WTC11 (cell line): Measurements from ENCODE around the gene AKAP6. TPM values are rescaled to one million over a fixed set of nuclear protein-coding genes. Genes with fewer than 3 reads are reported as not detected.

Experiments used
- ATAC-seq: fragments of 200-7000 bp; cut with Tn5 transposase; 2 replicates; pipeline ENCODE4 v1.10.0; 2021; ENCODE audit warnings: mild to moderate bottlenecking, moderate library complexity
- CTCF ChIA-PET: fragments of 300-600 bp; sonication (Branson Sonifier 250); formaldehyde crosslinking; loops from one replicate; lab custom pipeline; 2021; ENCODE audit warnings: antibody characterized with exemption; lab: Charles Lee
- POLR2A ChIA-PET: fragments of 350-600 bp; sonication (Branson Sonifier 250); formaldehyde crosslinking; loops from one replicate; lab custom pipeline; 2021; ENCODE audit warnings: antibody characterized with exemption; lab: Charles Lee
- DNase-seq: peaks from one replicate; pipeline ENCODE4 v3.0.0; 2021; ENCODE audit warnings: low spot score
- H3K27ac Mint-ChIP-seq: 2 replicates; pipeline ENCODE4 v1.8.0; 2021; ENCODE audit warnings: mixed read lengths
- H3K27me3 Mint-ChIP-seq: 2 replicates; pipeline ENCODE4 v1.8.0; 2021; ENCODE audit warnings: low read depth, mild to moderate bottlenecking, moderate library complexity, mixed read lengths
- H3K36me3 Mint-ChIP-seq: 2 replicates; pipeline ENCODE4 v1.8.0; 2021; ENCODE audit warnings: mixed read lengths
- H3K4me1 Mint-ChIP-seq: 2 replicates; pipeline ENCODE4 v1.8.0; 2022; ENCODE audit warnings: mixed read lengths
- H3K4me3 Mint-ChIP-seq: 2 replicates; pipeline ENCODE4 v1.8.0; 2021; ENCODE audit warnings: mild to moderate bottlenecking, moderate library complexity, mixed read lengths
- H3K9me3 Mint-ChIP-seq: 2 replicates; pipeline ENCODE4 v1.8.0; 2021; ENCODE audit warnings: mixed read lengths
- CDX4 ChIP-seq: fragments of 250-450 bp; sonication (Bioruptor Pico); IDR thresholded peaks from 2 replicates; pipeline ENCODE4 v1.9.0; 2021; ENCODE audit warnings: moderate library complexity, mild to moderate bottlenecking, inconsistent platforms, borderline replicate concordance
- E2F5 ChIP-seq: sonication (generic); formaldehyde crosslinking; IDR thresholded peaks from 2 replicates; pipeline ENCODE4 v1.8.1; 2022; ENCODE audit warnings: mild to moderate bottlenecking, moderate library complexity, missing genetic modification reagents
- ELF4 ChIP-seq: sonication (generic); formaldehyde crosslinking; IDR thresholded peaks from 2 replicates; pipeline ENCODE4 v1.8.1; 2022; ENCODE audit warnings: low read depth, mild to moderate bottlenecking, moderate library complexity, missing genetic modification reagents
- ETV6 ChIP-seq: sonication (generic); formaldehyde crosslinking; IDR thresholded peaks from 2 replicates; pipeline ENCODE4 v1.8.1; 2022; ENCODE audit warnings: mild to moderate bottlenecking, missing genetic modification reagents
- FOXP1 ChIP-seq: sonication (generic); formaldehyde crosslinking; IDR thresholded peaks from 2 replicates; pipeline ENCODE4 v1.8.0; 2022; ENCODE audit warnings: missing genetic modification reagents, mild to moderate bottlenecking, moderate library complexity, borderline replicate concordance
- GABPB1 ChIP-seq: sonication (generic); formaldehyde crosslinking; IDR thresholded peaks from 2 replicates; pipeline ENCODE4 v1.8.1; 2023; ENCODE audit warnings: mild to moderate bottlenecking, missing genetic modification reagents
- GRHL2 ChIP-seq: fragments of 250-450 bp; sonication (Bioruptor Pico); IDR thresholded peaks from 2 replicates; pipeline ENCODE4 v1.8.0; 2022; ENCODE audit warnings: mild to moderate bottlenecking, moderate library complexity; ENCODE audit not compliant: insufficient replicate concordance, severe bottlenecking
- HMGA2 ChIP-seq: fragments of 250-450 bp; sonication (Bioruptor Pico); IDR thresholded peaks from 2 replicates; pipeline ENCODE4 v1.4.0; 2021; ENCODE audit warnings: mild to moderate bottlenecking, moderate library complexity
- IRF2 ChIP-seq: sonication (generic); formaldehyde crosslinking; IDR thresholded peaks from 2 replicates; pipeline ENCODE4 v1.8.0; 2022; ENCODE audit warnings: low read depth, missing genetic modification reagents, borderline replicate concordance
- NR1H2 ChIP-seq: sonication (generic); formaldehyde crosslinking; IDR thresholded peaks from 2 replicates; pipeline ENCODE4 v1.9.0; 2021; ENCODE audit warnings: mild to moderate bottlenecking, moderate library complexity, missing genetic modification reagents
- TEAD4 ChIP-seq: sonication (generic); formaldehyde crosslinking; IDR thresholded peaks from 2 replicates; pipeline ENCODE4 v1.8.0; 2022; ENCODE audit warnings: mild to moderate bottlenecking, missing genetic modification reagents
- ZBTB21 ChIP-seq: sonication (generic); formaldehyde crosslinking; IDR thresholded peaks from 2 replicates; pipeline ENCODE4 v1.8.1; 2023; ENCODE audit warnings: mild to moderate bottlenecking, missing genetic modification reagents, borderline replicate concordance
- ZNF121 ChIP-seq: sonication (generic); formaldehyde crosslinking; IDR thresholded peaks from 2 replicates; pipeline ENCODE4 v1.8.0; 2023; ENCODE audit warnings: missing genetic modification reagents
- ZNF138 ChIP-seq: sonication (generic); formaldehyde crosslinking; conservative IDR thresholded peaks from 2 replicates; pipeline ENCODE4 v1.8.1; 2022; ENCODE audit warnings: mild to moderate bottlenecking, moderate library complexity, missing genetic modification reagents
- ZNF396 ChIP-seq: fragments of 250-450 bp; sonication (Bioruptor Pico); IDR thresholded peaks from 2 replicates; pipeline ENCODE4 v1.8.0; 2021; ENCODE audit warnings: mild to moderate bottlenecking, moderate library complexity, borderline replicate concordance
- ZNF671 ChIP-seq: fragments of 250-450 bp; sonication (Bioruptor Pico); IDR thresholded peaks from 2 replicates; pipeline ENCODE4 v1.8.0; 2021; ENCODE audit warnings: mild to moderate bottlenecking
- total RNA-seq: library from RNA; stranded (reverse); gene quantifications from 3 replicates; pipeline ENCODE4 v1.2.3, GENCODE V29; 2021
- TF ChIP-seq, protein P1 (sequence below): fragments of 250-450 bp; sonication (Bioruptor Pico); IDR thresholded peaks from 2 replicates; pipeline ENCODE4 v1.9.0; 2021; ENCODE audit warnings: mild to moderate bottlenecking, borderline replicate concordance
- TF ChIP-seq, protein P2 (sequence below): fragments of 250-450 bp; sonication (Bioruptor Pico); IDR thresholded peaks from 2 replicates; pipeline ENCODE4 v1.9.0; 2021; ENCODE audit warnings: mild to moderate bottlenecking
- TF ChIP-seq, protein P3 (sequence below): sonication (generic); formaldehyde crosslinking; IDR thresholded peaks from 2 replicates; pipeline ENCODE4 v1.8.0; 2022; ENCODE audit warnings: mild to moderate bottlenecking, missing genetic modification reagents
- TF ChIP-seq, protein P4 (sequence below): sonication (generic); formaldehyde crosslinking; IDR thresholded peaks from 2 replicates; pipeline ENCODE4 v1.8.0; 2022; ENCODE audit warnings: missing genetic modification reagents
- TF ChIP-seq, protein P5 (sequence below): sonication (generic); formaldehyde crosslinking; IDR thresholded peaks from 2 replicates; pipeline ENCODE4 v1.8.1; 2023; ENCODE audit warnings: mild to moderate bottlenecking, missing genetic modification reagents, moderate library complexity

Gene AKAP6
- total RNA-seq, 1 experiment from 2014 or later, result 0.63 TPM

DNA sequence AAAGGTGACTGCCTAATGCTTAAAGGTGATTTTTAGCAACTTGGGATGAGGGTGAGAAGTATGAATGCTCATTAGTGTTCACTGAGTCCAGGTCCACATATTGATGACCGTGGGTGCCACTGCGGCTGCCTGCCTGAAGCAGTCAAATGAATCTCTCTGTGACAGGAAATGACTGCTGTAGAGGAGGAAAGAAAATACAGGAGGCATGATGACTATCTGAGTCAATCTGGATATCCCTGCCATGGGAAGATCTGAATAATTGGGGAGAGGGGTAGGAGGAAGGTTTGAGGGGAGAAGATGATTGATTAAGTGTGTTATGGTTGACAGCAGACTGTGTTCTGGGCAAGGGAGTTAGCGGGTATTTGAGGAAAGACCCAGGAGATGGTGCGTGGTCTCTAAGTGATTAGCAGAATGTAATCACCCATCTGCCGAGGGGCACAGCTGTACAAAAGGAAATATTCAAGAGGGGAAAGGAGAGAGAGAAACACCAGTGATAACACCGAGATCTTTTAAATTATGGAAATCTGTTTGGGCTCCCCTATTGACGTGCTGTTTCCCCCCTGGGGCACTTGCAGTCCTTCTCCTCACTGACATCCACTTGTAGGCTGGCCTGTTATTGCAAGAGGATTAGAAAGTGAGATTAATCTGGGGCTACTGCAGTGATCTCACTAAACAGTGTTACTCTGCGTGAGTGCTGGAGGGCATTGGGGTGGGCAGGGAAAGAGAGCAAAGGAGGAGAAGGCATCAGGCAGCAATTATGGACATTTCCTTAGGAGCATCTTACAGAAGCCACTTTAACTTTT, 97.7 kb downstream of the AKAP6 start (continued):
- no peak for TF ChIP-seq ETV6 (CRISPR knock-in tag)
- no peak for TF ChIP-seq HMGA2 (CRISPR knock-in tag)

DNA sequence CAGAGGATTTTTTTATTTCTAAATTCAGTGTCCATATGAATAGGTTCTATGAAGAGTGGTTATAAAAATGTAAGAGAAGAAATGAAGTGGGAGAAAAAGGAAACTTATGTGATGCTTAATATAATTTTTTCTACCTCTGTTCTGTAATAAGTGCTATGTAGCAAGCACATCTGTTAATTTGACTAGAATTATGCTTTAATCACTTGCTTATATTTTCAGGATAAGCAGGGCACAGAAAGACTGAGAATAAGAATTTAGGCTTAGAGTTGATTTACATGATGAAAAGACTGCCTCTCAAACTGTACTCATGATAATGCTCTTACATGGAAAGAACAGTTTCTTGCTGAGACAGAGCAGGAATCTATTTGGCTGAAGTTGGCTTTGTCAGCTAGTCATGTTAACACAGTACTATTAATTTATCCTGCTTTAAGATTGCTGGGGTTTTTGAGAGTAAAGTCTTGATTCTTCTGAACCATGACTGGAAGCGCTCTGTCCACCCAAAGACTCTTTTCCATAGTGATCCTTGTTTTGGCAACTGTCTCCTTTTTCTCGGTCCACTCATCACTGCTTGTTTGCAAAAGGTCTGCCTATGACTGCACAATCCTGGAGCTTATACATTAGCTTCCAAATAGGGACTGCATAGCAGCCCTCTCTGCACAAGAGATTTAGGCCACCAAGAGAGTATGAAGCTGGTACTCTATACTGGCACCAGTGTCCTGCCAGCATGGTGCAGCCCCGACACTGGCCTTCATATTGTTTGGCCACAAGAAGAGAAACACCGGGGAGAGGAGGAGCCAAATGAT, 98.8 kb downstream of the AKAP6 start:
- peaks cover 16% of the 10 kb centered on the region for H3K9me3 Mint-ChIP-seq
- H3K27me3 Mint-ChIP-seq, result no peaks in the 10 kb centered on the region
- CTCF ChIA-PET, result no interaction called here
- POLR2A ChIA-PET, result no interaction called here
- TF ChIP-seq GABPB1 (CRISPR knock-in tag) (no peak), ZNF396 (no peak), NR1H2 (CRISPR knock-in tag) (no peak), FOXP1 (no peak), ZNF138 (CRISPR knock-in tag) (no peak), GRHL2 (CRISPR knock-in tag) (no peak), ZNF121 (no peak), ZNF671 (CRISPR knock-in tag) (no peak), E2F5 (CRISPR knock-in tag) (no peak), TEAD4 (CRISPR knock-in tag) (no peak), ZBTB21 (CRISPR knock-in tag) (no peak), ELF4 (CRISPR knock-in tag) (no peak), CDX4 (CRISPR knock-in tag) (no peak), IRF2 (no peak)
- TF ChIP-seq, protein P1, sequence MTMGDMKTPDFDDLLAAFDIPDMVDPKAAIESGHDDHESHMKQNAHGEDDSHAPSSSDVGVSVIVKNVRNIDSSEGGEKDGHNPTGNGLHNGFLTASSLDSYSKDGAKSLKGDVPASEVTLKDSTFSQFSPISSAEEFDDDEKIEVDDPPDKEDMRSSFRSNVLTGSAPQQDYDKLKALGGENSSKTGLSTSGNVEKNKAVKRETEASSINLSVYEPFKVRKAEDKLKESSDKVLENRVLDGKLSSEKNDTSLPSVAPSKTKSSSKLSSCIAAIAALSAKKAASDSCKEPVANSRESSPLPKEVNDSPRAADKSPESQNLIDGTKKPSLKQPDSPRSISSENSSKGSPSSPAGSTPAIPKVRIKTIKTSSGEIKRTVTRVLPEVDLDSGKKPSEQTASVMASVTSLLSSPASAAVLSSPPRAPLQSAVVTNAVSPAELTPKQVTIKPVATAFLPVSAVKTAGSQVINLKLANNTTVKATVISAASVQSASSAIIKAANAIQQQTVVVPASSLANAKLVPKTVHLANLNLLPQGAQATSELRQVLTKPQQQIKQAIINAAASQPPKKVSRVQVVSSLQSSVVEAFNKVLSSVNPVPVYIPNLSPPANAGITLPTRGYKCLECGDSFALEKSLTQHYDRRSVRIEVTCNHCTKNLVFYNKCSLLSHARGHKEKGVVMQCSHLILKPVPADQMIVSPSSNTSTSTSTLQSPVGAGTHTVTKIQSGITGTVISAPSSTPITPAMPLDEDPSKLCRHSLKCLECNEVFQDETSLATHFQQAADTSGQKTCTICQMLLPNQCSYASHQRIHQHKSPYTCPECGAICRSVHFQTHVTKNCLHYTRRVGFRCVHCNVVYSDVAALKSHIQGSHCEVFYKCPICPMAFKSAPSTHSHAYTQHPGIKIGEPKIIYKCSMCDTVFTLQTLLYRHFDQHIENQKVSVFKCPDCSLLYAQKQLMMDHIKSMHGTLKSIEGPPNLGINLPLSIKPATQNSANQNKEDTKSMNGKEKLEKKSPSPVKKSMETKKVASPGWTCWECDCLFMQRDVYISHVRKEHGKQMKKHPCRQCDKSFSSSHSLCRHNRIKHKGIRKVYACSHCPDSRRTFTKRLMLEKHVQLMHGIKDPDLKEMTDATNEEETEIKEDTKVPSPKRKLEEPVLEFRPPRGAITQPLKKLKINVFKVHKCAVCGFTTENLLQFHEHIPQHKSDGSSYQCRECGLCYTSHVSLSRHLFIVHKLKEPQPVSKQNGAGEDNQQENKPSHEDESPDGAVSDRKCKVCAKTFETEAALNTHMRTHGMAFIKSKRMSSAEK, result no peak
- TF ChIP-seq, protein P2, sequence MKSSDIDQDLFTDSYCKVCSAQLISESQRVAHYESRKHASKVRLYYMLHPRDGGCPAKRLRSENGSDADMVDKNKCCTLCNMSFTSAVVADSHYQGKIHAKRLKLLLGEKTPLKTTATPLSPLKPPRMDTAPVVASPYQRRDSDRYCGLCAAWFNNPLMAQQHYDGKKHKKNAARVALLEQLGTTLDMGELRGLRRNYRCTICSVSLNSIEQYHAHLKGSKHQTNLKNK (CRISPR knock-in tag), result no peak
- TF ChIP-seq, protein P3, sequence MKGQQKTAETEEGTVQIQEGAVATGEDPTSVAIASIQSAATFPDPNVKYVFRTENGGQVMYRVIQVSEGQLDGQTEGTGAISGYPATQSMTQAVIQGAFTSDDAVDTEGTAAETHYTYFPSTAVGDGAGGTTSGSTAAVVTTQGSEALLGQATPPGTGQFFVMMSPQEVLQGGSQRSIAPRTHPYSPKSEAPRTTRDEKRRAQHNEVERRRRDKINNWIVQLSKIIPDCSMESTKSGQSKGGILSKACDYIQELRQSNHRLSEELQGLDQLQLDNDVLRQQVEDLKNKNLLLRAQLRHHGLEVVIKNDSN, result no peak
- TF ChIP-seq, protein P4, sequence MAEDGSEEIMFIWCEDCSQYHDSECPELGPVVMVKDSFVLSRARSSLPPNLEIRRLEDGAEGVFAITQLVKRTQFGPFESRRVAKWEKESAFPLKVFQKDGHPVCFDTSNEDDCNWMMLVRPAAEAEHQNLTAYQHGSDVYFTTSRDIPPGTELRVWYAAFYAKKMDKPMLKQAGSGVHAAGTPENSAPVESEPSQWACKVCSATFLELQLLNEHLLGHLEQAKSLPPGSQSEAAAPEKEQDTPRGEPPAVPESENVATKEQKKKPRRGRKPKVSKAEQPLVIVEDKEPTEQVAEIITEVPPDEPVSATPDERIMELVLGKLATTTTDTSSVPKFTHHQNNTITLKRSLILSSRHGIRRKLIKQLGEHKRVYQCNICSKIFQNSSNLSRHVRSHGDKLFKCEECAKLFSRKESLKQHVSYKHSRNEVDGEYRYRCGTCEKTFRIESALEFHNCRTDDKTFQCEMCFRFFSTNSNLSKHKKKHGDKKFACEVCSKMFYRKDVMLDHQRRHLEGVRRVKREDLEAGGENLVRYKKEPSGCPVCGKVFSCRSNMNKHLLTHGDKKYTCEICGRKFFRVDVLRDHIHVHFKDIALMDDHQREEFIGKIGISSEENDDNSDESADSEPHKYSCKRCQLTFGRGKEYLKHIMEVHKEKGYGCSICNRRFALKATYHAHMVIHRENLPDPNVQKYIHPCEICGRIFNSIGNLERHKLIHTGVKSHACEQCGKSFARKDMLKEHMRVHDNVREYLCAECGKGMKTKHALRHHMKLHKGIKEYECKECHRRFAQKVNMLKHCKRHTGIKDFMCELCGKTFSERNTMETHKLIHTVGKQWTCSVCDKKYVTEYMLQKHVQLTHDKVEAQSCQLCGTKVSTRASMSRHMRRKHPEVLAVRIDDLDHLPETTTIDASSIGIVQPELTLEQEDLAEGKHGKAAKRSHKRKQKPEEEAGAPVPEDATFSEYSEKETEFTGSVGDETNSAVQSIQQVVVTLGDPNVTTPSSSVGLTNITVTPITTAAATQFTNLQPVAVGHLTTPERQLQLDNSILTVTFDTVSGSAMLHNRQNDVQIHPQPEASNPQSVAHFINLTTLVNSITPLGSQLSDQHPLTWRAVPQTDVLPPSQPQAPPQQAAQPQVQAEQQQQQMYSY (CRISPR knock-in tag), result no peak
- TF ChIP-seq, protein P5, sequence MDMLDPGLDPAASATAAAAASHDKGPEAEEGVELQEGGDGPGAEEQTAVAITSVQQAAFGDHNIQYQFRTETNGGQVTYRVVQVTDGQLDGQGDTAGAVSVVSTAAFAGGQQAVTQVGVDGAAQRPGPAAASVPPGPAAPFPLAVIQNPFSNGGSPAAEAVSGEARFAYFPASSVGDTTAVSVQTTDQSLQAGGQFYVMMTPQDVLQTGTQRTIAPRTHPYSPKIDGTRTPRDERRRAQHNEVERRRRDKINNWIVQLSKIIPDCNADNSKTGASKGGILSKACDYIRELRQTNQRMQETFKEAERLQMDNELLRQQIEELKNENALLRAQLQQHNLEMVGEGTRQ (CRISPR knock-in tag), result no peak
- H3K27ac Mint-ChIP-seq, result no peak overlapping the region
- no peak overlapping the region for H3K4me3 Mint-ChIP-seq
- peaks cover 24% of the 10 kb centered on the region for H3K4me1 Mint-ChIP-seq
- no peak for DNase-seq
- ATAC-seq, result 0 out of 2 replicates have a peak, but pooled peaks have one; percentile 22
- peaks cover 2% of the 10 kb centered on the region; the same call in 1 of the 2 replicates for H3K36me3 Mint-ChIP-seq
